Colonic mucosa (tissue), 4 donors: Measurements from ENCODE around the gene IL18. TPM values are rescaled to one million over a fixed set of nuclear protein-coding genes. Genes with fewer than 3 reads are reported as not detected.

Experiments used
- DNase-seq: peaks from one replicate; pipeline ENCODE4 v3.0.0-alpha.2; 2020
- H3K27ac ChIP-seq: fragments of 200-600 bp; one replicate; pipeline ENCODE4 v1.8.0; 2021
- H3K27me3 ChIP-seq: fragments of 200-600 bp; one replicate; pipeline ENCODE4 v1.8.0; 2021
- H3K36me3 ChIP-seq: fragments of 200-600 bp; one replicate; pipeline ENCODE4 v1.8.0; 2021
- H3K4me1 ChIP-seq: fragments of 200-600 bp; one replicate; pipeline ENCODE4 v1.8.0; 2021; ENCODE audit warnings: mild to moderate bottlenecking
- H3K4me3 ChIP-seq: fragments of 200-600 bp; one replicate; pipeline ENCODE4 v1.8.0; 2021
- H3K9ac ChIP-seq, 2 donors: one replicate each; pipeline ENCODE4 v1.7.0; 2013; ENCODE audit warnings: control low read depth in 2 of 2, low read depth in 2 of 2, low read length in 2 of 2
- H3K9me3 ChIP-seq: fragments of 200-600 bp; one replicate; pipeline ENCODE4 v1.8.0; 2021
- CTCF ChIP-seq: fragments of 200-600 bp; IDR thresholded peaks from one replicate; pipeline ENCODE4 v1.8.0; 2022; ENCODE audit warnings: antibody characterized with exemption, mild to moderate bottlenecking
- intact Hi-C: fragments of 100-400 bp; cut with DNase I; formaldehyde crosslinking; loops from one replicate; pipeline ENCODE4 v1.14.1; 2022
- total RNA-seq, 2 donors: library from RNA; stranded (reverse); fragmentation: NEBNext Ultra II Directional in 1 of 2; extraction: Animal tissue kit (Norgen Biotek cat#: 25700) in 1 of 2; gene quantifications; one replicate each; pipeline ENCODE4 v1.2.1, GENCODE V29; 2021
- donor health status: healthy.
- donor health status: DM: no; HTN: no; CAD: no.
- donor health status: DM: no; HTN: no; CAD: no.

IL18 gene
- total RNA-seq, 2 donors from 2014 or later = 42.3 to 63.4 TPM

DNA sequence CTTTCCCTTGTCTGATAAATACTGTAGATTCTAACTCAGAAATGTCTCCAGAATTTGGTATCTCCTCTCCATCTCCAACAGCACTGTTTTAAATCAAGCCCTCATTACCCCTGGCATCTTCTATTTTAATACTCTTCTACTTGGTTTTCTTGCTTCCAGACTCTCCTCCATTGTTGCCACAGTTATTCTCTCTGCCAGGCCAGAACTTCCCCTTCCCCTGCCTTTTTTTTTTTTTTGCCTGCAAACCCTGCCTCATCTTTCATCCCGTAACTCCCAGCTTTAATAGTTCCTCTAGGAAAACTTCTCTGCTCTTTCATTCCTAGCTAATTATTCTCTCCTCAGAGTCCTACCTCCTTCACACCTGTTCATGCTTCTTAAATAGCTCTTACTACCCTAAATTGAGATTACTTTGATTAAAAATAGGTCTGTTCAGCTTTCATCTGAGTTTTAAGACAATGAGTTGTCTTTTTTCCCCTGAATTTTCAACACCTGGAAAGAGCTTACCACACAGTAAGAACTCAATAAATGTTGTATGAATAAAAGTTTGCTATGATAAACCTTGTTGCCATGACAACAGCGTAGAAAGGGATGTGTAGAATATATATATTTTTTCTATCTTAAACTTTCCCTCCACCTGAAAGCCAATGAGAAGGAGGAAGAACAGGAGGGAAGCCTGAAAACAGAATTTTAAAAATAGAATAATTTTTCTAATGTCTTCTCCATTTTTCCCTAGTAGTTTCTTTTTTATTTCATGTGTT, 3.6 kb downstream of the IL18 start:
- no peak overlapping the region for H3K4me3 ChIP-seq
- H3K27me3 ChIP-seq = no peaks in the 10 kb centered on the region
- no peak overlapping the region for H3K9ac ChIP-seq
- intact Hi-C loops = no loop called here
- no peaks in the 10 kb centered on the region for H3K4me1 ChIP-seq
- H3K9me3 ChIP-seq = no peaks in the 10 kb centered on the region
- H3K27ac ChIP-seq = peak overlapping the region; percentile 10
- no peaks in the 10 kb centered on the region for H3K36me3 ChIP-seq
- no peak for TF ChIP-seq CTCF
- no peak for DNase-seq

DNA sequence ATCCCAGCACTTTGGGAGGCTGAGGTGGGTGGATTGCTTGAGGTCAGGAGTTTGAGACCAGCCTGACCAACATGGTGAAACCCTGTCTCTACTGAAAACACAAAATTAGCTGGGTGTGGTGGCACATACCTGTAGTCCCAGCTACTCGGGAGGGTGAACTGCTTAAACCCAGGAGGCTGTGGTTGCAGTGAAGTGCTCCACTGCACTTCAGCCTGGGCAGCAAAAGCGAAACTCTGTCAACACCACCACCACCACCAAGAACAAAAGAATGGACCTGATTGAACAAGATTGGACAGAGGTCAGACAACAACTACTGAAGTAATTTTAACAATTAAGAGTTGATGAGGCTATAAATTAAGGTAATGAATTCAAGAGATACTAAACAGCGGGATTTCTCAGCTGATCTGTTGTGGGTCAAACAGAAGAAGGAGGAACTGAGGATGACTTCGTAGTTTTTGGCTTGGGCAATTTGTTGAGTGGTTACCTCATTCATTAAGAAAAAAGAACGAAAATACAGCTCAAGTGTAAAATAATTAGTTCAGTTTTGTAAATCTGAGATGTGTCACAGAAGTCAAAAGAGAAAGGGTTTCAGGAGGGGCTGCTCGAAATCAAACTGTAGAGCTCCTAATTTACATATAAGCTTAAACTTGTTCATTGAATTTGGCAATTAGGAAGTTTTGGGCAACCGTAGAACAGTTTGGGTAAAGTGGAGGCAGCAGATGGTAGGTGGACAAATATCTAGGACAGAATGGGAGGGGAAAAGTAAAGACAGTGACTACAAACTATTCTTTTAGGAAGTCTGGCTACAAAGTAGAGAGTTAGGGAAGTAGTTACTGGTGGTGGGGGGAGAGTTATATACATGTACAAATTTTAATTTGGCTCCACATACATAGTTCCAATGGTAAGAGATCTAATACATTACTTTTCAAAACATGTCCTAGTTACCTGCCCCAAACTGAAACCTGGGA, 4.5 kb downstream of the IL18 start:
- Histone ChIP-seq H3K9ac (no peak overlapping the region), H3K27me3 (no peaks in the 10 kb centered on the region), H3K4me1 (no peaks in the 10 kb centered on the region), H3K9me3 (no peaks in the 10 kb centered on the region), H3K4me3 (no peak overlapping the region), H3K36me3 (no peaks in the 10 kb centered on the region), H3K27ac (peak overlapping the region; percentile 10)
- no peak for DNase-seq
- TF ChIP-seq CTCF = no peak
- intact Hi-C loops = no loop called here

- Histone ChIP-seq H3K27ac (no peak overlapping the region), H3K27me3 (no peaks in the 10 kb centered on the region), H3K9me3 (no peaks in the 10 kb centered on the region), H3K36me3 (no peaks in the 10 kb centered on the region), H3K9ac (no peak overlapping the region), H3K4me3 (no peak overlapping the region), H3K4me1 (no peaks in the 10 kb centered on the region)
- no peak for TF ChIP-seq CTCF
- no peak for DNase-seq
- intact Hi-C loops = no loop called here
Observed at GRCh38 chr11:112156956-112157766, 6.7 kb downstream of the IL18 start.

- Histone ChIP-seq H3K4me3 (no peak overlapping the region), H3K4me1 (no peaks in the 10 kb centered on the region), H3K9ac (no peak overlapping the region), H3K9me3 (no peaks in the 10 kb centered on the region), H3K36me3 (no peaks in the 10 kb centered on the region), H3K27me3 (no peaks in the 10 kb centered on the region), H3K27ac (no peak overlapping the region)
- DNase-seq = no peak
- intact Hi-C loops = no loop called here
- no peak for TF ChIP-seq CTCF
Observed at GRCh38 chr11:112156153-112156955, 7.5 kb downstream of the IL18 start.
